MG63 (cell line): ENCODE results near the gene SDK2. TPM values are rescaled to one million over a fixed set of nuclear protein-coding genes. Genes with fewer than 3 reads are reported as not detected.

Experiments used
- DNase-seq: peaks from one replicate; pipeline ENCODE4 v3.0.0-alpha.2; 2020
- H3K27me3 ChIP-seq: fragments of 250-450 bp; sonication (Bioruptor Pico); 2 replicates; pipeline ENCODE4 v1.5.1; 2020; ENCODE audit warnings: mild to moderate bottlenecking, moderate library complexity
- H3K36me3 ChIP-seq: fragments of 250-450 bp; sonication (Bioruptor Pico); 2 replicates; pipeline ENCODE4 v1.5.1; 2020; ENCODE audit warnings: mild to moderate bottlenecking, moderate library complexity
- H3K4me3 ChIP-seq: fragments of 250-450 bp; sonication (Bioruptor Pico); 2 replicates; pipeline ENCODE4 v1.5.1; 2020; ENCODE audit warnings: mild to moderate bottlenecking, moderate library complexity
- H3K9me3 ChIP-seq: fragments of 250-450 bp; sonication (Bioruptor Pico); 2 replicates; pipeline ENCODE4 v1.5.1; 2020; ENCODE audit warnings: mild to moderate bottlenecking, moderate library complexity
- total RNA-seq: library from RNA; depleted of rRNA; stranded (reverse); fragments of >200 nt; shearing (Covaris generic); gene quantifications from 2 replicates; pipeline ENCODE4 v1.2.3, GENCODE V29; 2014; ENCODE audit warnings: low replicate concordance

Gene SDK2
- total RNA-seq, 1 experiment from 2014 or later = 0.33 TPM

- no peak for DNase-seq
Measured at GRCh38 chr17:73354423-73355284, 289.6 kb downstream of the SDK2 start.

GRCh38 chr17:73352261-73352660, 292.0 kb downstream of the SDK2 start:
- DNase-seq = no peak
- H3K4me3 ChIP-seq = no peak overlapping the region
- no peaks in the 10 kb centered on the region for H3K9me3 ChIP-seq
- no peaks in the 10 kb centered on the region for H3K27me3 ChIP-seq
- no peaks in the 10 kb centered on the region for H3K36me3 ChIP-seq

More at GRCh38 chr17:73354423-73355284, 289.6 kb downstream of the SDK2 start:
- Histone ChIP-seq H3K27me3 (no peaks in the 10 kb centered on the region), H3K4me3 (no peak overlapping the region), H3K9me3 (no peaks in the 10 kb centered on the region), H3K36me3 (no peaks in the 10 kb centered on the region)

GRCh38 chr17:73351764-73352163, 292.5 kb downstream of the SDK2 start:
- no peak for DNase-seq
- Histone ChIP-seq H3K27me3 (no peaks in the 10 kb centered on the region), H3K9me3 (no peaks in the 10 kb centered on the region), H3K4me3 (no peak overlapping the region), H3K36me3 (no peaks in the 10 kb centered on the region)

GRCh38 chr17:73350864-73351263, 293.4 kb downstream of the SDK2 start:
- H3K36me3 ChIP-seq = no peaks in the 10 kb centered on the region
- H3K9me3 ChIP-seq = no peaks in the 10 kb centered on the region
- no peaks in the 10 kb centered on the region for H3K27me3 ChIP-seq
- DNase-seq = no peak
- H3K4me3 ChIP-seq = no peak overlapping the region

- Histone ChIP-seq H3K27me3 (no peaks in the 10 kb centered on the region), H3K4me3 (no peak overlapping the region), H3K9me3 (no peaks in the 10 kb centered on the region), H3K36me3 (no peaks in the 10 kb centered on the region)
- DNase-seq = no peak
Measured at GRCh38 chr17:73349647-73350046, 294.6 kb downstream of the SDK2 start.

- Histone ChIP-seq H3K4me3 (no peak overlapping the region), H3K36me3 (no peaks in the 10 kb centered on the region), H3K27me3 (no peaks in the 10 kb centered on the region), H3K9me3 (no peaks in the 10 kb centered on the region)
- no peak for DNase-seq
Measured at GRCh38 chr17:73349138-73349537, 295.1 kb downstream of the SDK2 start.

GRCh38 chr17:73348829-73349095, 295.5 kb downstream of the SDK2 start:
- Histone ChIP-seq H3K27me3 (no peaks in the 10 kb centered on the region), H3K36me3 (no peaks in the 10 kb centered on the region), H3K9me3 (no peaks in the 10 kb centered on the region), H3K4me3 (no peak overlapping the region)
- DNase-seq = no peak

- H3K4me3 ChIP-seq = no peak overlapping the region
- H3K9me3 ChIP-seq = no peaks in the 10 kb centered on the region
- no peaks in the 10 kb centered on the region for H3K36me3 ChIP-seq
- no peak for DNase-seq
- no peaks in the 10 kb centered on the region for H3K27me3 ChIP-seq
Measured at GRCh38 chr17:73348018-73348828, 296.0 kb downstream of the SDK2 start.

- Histone ChIP-seq H3K9me3 (no peaks in the 10 kb centered on the region), H3K4me3 (no peak overlapping the region), H3K36me3 (no peaks in the 10 kb centered on the region), H3K27me3 (no peaks in the 10 kb centered on the region)
- peak; percentile 85 for DNase-seq
Measured at GRCh38 chr17:73347351-73347750, 296.9 kb downstream of the SDK2 start.

- DNase-seq = no peak
- H3K27me3 ChIP-seq = no peaks in the 10 kb centered on the region
- no peaks in the 10 kb centered on the region for H3K9me3 ChIP-seq
- H3K36me3 ChIP-seq = no peaks in the 10 kb centered on the region
- H3K4me3 ChIP-seq = no peak overlapping the region
Measured at GRCh38 chr17:73346501-73347162, 297.6 kb downstream of the SDK2 start.

GRCh38 chr17:73343739-73344454, 300.3 kb downstream of the SDK2 start:
- Histone ChIP-seq H3K4me3 (no peak overlapping the region), H3K27me3 (no peaks in the 10 kb centered on the region), H3K9me3 (no peaks in the 10 kb centered on the region), H3K36me3 (no peaks in the 10 kb centered on the region)
- DNase-seq = no peak

- no peak overlapping the region for H3K4me3 ChIP-seq
Measured at GRCh38 chr17:73343168-73343634, 301.0 kb downstream of the SDK2 start.

GRCh38 chr17:73342541-73343167, 301.6 kb downstream of the SDK2 start:
- Histone ChIP-seq H3K4me3 (no peak overlapping the region), H3K9me3 (no peaks in the 10 kb centered on the region), H3K27me3 (no peaks in the 10 kb centered on the region), H3K36me3 (no peaks in the 10 kb centered on the region)
- DNase-seq = peak; percentile 73

More at GRCh38 chr17:73343168-73343634, 301.0 kb downstream of the SDK2 start:
- no peaks in the 10 kb centered on the region for H3K27me3 ChIP-seq
- H3K9me3 ChIP-seq = no peaks in the 10 kb centered on the region
- peak; percentile 16 for DNase-seq
- H3K36me3 ChIP-seq = no peaks in the 10 kb centered on the region

- Histone ChIP-seq H3K27me3 (no peaks in the 10 kb centered on the region), H3K36me3 (no peaks in the 10 kb centered on the region), H3K4me3 (no peak overlapping the region), H3K9me3 (no peaks in the 10 kb centered on the region)
- peak; percentile 96 for DNase-seq
Measured at GRCh38 chr17:73342050-73342522, 302.2 kb downstream of the SDK2 start.

- Histone ChIP-seq H3K36me3 (no peaks in the 10 kb centered on the region), H3K9me3 (no peaks in the 10 kb centered on the region)
- no peak for DNase-seq
Measured at GRCh38 chr17:73341350-73342049, 302.7 kb downstream of the SDK2 start.

More at GRCh38 chr17:73341350-73342049, 302.7 kb downstream of the SDK2 start:
- Histone ChIP-seq H3K27me3 (no peaks in the 10 kb centered on the region), H3K4me3 (no peak overlapping the region)
